Adrenal gland (tissue), 12 donors: ENCODE results near the gene TEX52. TPM values are rescaled to one million over a fixed set of nuclear protein-coding genes. Genes with fewer than 3 reads are reported as not detected.
A peak's percentile ranks its signal among the peaks of the same experiment; 100 is the strongest.

Source experiments
- DNase-seq, 7 donors: peaks; one replicate each; pipeline ENCODE4 v3.0.0-alpha.2; 2019 to 2020
- H3K27ac ChIP-seq, 5 donors: fragments of 200-600 bp; sonication (generic) in 4 of 5; 1 replicate in 3 of 5; 2 replicates in 2 of 5; pipeline versions ENCODE4 v1.5.1 to v1.8.0; 2016 to 2020; ENCODE audit warnings: mild to moderate bottlenecking in 1 of 5
- H3K27me3 ChIP-seq: fragments of 200-600 bp; 2 replicates; pipeline ENCODE4 v1.8.0; 2021
- H3K36me3 ChIP-seq, 2 donors: fragments of 200-600 bp; replicated peaks in 1 of 2; 1 replicate in 1 of 2; 2 replicates in 1 of 2; pipeline versions ENCODE4 v1.5.1 to v1.8.0; 2018 to 2022
- H3K4me1 ChIP-seq, 2 donors: fragments of 200-600 bp; replicated peaks in 1 of 2; 1 replicate in 1 of 2; 2 replicates in 1 of 2; pipeline versions ENCODE4 v1.5.1 to v1.8.0; 2018 to 2021
- H3K4me3 ChIP-seq, 4 donors: fragments of 200-600 bp; sonication (generic) in 3 of 4; one replicate each; pipeline ENCODE4 v1.5.1; 2016 to 2018
- H3K9me3 ChIP-seq, 3 donors: fragments of 200-600 bp; sonication (generic) in 1 of 3; replicated peaks in 1 of 3; 1 replicate in 2 of 3; 2 replicates in 1 of 3; pipeline versions ENCODE4 v1.5.1 to v1.8.0; 2016 to 2021
- POLR2A ChIP-seq, 2 donors: fragments of 450-650 bp; IDR thresholded peaks; one replicate each; pipeline ENCODE4 v1.6.1; 2017; ENCODE audit warnings: antibody characterized with exemption in 2 of 2, mild to moderate bottlenecking in 2 of 2, moderate library complexity in 1 of 2
- WGBS, 4 donors: extraction: QIAGEN DNeasy Blood & Tissue Kit in 2 of 4; methylation state at CpG; one replicate each; pipeline versions ENCODE4 v1.1.5 to v1.1.7; 2013 to 2017; 5-methylcytosine and 5-hydroxymethylcytosine counted together
- intact Hi-C, 2 donors: fragments of 100-400 bp; cut with DNase I; formaldehyde crosslinking; loops; one replicate each; pipeline versions ENCODE4 v1.14.1 to v1.15.0; 2022 to 2023
- polyA plus RNA-seq, 3 donors: library from polyadenylated mRNA; stranded (reverse); fragments of 200-250 nt in 2 of 3; fragments of 350-450 nt in 1 of 3; fragmentation: Illumina TruSeq in 1 of 3; extraction: RNeasy Lipid Tissue Mini Kit (QIAGEN cat#74804) in 1 of 3; gene quantifications; one replicate each; pipeline ENCODE4 v1.2.3, GENCODE V29; 2013 to 2014
- total RNA-seq, 9 donors: library from RNA; depleted of rRNA in 4 of 9; stranded (reverse); fragments of >200 nt in 4 of 9; fragments of 120-200 nt in 1 of 9; fragmentation: NEBNext Ultra II Directional in 1 of 9; extraction: Animal tissue kit (Norgen Biotek cat#: 25700) in 1 of 9; gene quantifications; one replicate each; pipeline versions ENCODE4 v1.1.0 to v1.2.4, GENCODE V29; 2013 to 2023
- TF ChIP-seq, protein P1 (sequence below), 6 experiments: fragments of 450-650 bp in 4 of 6; fragments of 200-600 bp in 2 of 6; sonication (generic) in 1 of 6; IDR thresholded peaks; 1 replicate in 5 of 6; 2 replicates in 1 of 6; pipeline versions ENCODE4 v1.5.1 to v1.8.0; 2016 to 2021; ENCODE audit warnings: antibody characterized with exemption in 6 of 6, mild to moderate bottlenecking in 2 of 6, moderate library complexity in 1 of 6
- donor health status: healthy with polysubstance abuse.
- donor health status: Bipolar disorder and iron deficiency.
- donor health status: DM: yes; HTN: yes; CAD: no.
- donor health status: DM: no; HTN: no; CAD: no.
- donor health status: DM: no; HTN: no; CAD: no.
- donor health status: DM: yes; HTN: yes; CAD: no.

The TEX52 gene
- total and polyA plus RNA-seq, 12 donors, result not detected

DNA sequence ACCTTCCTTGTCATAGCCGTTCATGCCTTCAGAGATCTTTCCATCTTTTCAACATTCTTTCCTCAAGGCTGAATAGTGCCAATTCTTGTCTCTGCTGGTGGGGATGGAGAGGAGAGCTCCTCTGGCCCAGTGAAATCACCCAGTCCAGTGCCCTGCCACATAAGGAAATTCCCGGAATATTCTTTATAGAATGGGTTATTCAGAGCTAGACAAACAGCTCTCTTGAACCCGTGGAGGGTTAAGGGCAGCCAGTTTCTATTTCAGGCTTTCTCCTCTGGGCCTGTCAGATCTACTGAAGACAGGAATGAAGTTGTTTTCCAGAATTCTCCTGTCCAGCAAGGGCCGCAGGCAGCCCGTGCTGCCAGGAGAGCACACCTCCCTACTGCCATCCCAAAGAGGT, 13.9 kb downstream of the TEX52 start:
- no peaks in the 10 kb centered on the region for H3K27me3 ChIP-seq
- no peak for TF ChIP-seq POLR2A (IDR thresholded peaks at IDR 0.05)
- TF ChIP-seq, protein P1, sequence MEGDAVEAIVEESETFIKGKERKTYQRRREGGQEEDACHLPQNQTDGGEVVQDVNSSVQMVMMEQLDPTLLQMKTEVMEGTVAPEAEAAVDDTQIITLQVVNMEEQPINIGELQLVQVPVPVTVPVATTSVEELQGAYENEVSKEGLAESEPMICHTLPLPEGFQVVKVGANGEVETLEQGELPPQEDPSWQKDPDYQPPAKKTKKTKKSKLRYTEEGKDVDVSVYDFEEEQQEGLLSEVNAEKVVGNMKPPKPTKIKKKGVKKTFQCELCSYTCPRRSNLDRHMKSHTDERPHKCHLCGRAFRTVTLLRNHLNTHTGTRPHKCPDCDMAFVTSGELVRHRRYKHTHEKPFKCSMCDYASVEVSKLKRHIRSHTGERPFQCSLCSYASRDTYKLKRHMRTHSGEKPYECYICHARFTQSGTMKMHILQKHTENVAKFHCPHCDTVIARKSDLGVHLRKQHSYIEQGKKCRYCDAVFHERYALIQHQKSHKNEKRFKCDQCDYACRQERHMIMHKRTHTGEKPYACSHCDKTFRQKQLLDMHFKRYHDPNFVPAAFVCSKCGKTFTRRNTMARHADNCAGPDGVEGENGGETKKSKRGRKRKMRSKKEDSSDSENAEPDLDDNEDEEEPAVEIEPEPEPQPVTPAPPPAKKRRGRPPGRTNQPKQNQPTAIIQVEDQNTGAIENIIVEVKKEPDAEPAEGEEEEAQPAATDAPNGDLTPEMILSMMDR (IDR thresholded peaks at IDR 0.05), result no peak
- no peak for DNase-seq
- no peaks in the 10 kb centered on the region for H3K36me3 ChIP-seq
- peak overlapping the region in 2 of 5 donors; percentile 49 to 74 for H3K27ac ChIP-seq
- H3K4me3 ChIP-seq, result no peak overlapping the region
- H3K9me3 ChIP-seq, result no peaks in the 10 kb centered on the region
- intact Hi-C loops, result no loop called here
- WGBS, 4 donors, result 68 to 74% (median 70%) methylated on average over 4 to 5 of the region's 5 CpGs
- no peaks in the 10 kb centered on the region for H3K4me1 ChIP-seq

DNA sequence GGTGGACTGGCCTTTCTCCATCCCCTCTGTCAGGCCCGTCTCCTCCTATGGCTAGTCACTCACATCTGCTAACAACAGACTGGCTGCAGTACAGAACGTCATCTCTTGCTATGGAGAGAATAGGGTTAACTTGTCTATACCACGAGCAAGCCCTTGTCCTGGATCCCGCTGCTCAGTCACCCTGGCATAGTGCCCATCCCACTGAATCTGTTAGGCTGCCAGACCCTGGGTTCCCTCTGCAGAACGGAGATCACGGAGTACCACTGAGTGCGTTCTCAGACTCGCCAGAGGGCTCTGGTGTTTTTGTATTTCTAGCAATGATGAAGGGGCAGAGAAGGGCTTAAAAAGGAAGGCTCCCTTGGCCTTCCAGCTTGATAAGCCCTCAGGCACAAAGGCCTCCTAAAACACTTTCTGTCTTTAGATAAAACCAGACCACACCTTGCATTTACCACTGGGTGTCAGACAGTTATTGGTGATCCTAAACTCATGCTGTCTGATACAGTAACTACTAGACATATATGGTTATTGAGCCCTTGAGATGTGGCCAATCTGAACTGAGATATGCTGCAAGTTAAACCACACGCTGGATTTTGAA, 15.7 kb downstream of the TEX52 start:
- peak in 2 of 7 donors; percentile 10 to 60 for DNase-seq
- H3K36me3 ChIP-seq, result no peaks in the 10 kb centered on the region
- 60 to 64% (median 64%) methylated on average over 3 to 9 of the region's 9 CpGs for WGBS, 4 donors
- no peak overlapping the region for H3K27ac ChIP-seq
- H3K9me3 ChIP-seq, result no peaks in the 10 kb centered on the region
- no peaks in the 10 kb centered on the region for H3K27me3 ChIP-seq
- TF ChIP-seq, protein P1 (IDR thresholded peaks at IDR 0.05), result no peak
- TF ChIP-seq POLR2A (IDR thresholded peaks at IDR 0.05), result no peak
- intact Hi-C loops, result no loop called here
- no peak overlapping the region for H3K4me3 ChIP-seq
- H3K4me1 ChIP-seq, result no peaks in the 10 kb centered on the region

DNA sequence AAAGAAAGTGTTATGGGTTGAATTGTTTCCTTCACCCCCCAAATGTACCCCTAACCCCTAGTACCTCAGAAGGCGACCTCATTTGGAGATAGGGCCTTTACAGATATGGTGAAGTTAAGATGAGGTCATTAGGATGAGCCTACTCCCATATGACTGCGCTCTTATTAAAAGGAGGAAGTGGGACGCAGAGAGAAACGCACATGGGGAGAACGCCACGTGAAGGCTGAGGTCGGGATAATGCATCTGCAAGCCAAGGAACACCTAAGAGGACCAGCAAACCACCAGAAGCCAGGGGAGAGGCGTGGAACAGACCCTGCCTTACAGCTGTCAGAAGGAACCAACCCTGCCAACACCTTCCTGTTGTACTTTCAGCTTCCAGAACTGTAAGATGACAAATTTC, 20.3 kb downstream of the TEX52 start:
- Histone ChIP-seq H3K27me3 (no peaks in the 10 kb centered on the region), H3K36me3 (no peaks in the 10 kb centered on the region), H3K4me1 (peaks cover 7 to 11% of the 10 kb centered on the region in 2 donors), H3K27ac (no peak overlapping the region), H3K4me3 (no peak overlapping the region), H3K9me3 (no peaks in the 10 kb centered on the region)
- intact Hi-C loops, result no loop called here
- TF ChIP-seq, protein P1 (IDR thresholded peaks at IDR 0.05), result no peak
- no peak for TF ChIP-seq POLR2A (IDR thresholded peaks at IDR 0.05)
- WGBS, 4 donors, result 70 to 96% (median 84%) methylated on average over 8 of the region's 8 CpGs
- no peak for DNase-seq

- no peaks in the 10 kb centered on the region for H3K27me3 ChIP-seq
- H3K4me3 ChIP-seq, result no peak overlapping the region
- H3K27ac ChIP-seq, result no peak overlapping the region
- no peak for TF ChIP-seq POLR2A (IDR thresholded peaks at IDR 0.05)
- TF ChIP-seq, protein P1 (IDR thresholded peaks at IDR 0.05), result no peak
- H3K36me3 ChIP-seq, result no peaks in the 10 kb centered on the region
- WGBS, 4 donors, result 70 to 77% (median 76%) methylated on average over 4 of the region's 4 CpGs
- intact Hi-C loops, result no loop called here
- H3K4me1 ChIP-seq, result peaks cover 7 to 11% of the 10 kb centered on the region in 2 donors
- H3K9me3 ChIP-seq, result no peaks in the 10 kb centered on the region
- no peak for DNase-seq
These were observed 21.0 kb downstream of the TEX52 start for GRCh38 chr12:2835691-2836403.
